ENCODE measurements around the gene LIPI.
"Not testable (repeated sequence)": the region's sequence is repeated elsewhere in the genome, so short reads cannot be mapped to it uniquely, and the experiment has no call there.

Gene LIPI

GRCh38 chr21:14092834-14093560 lies 117.8 kb downstream of the LIPI start:
- Histone ChIP-seq H3K9me2 (ENCODE audit: low read depth, low read length) (no peaks in the 10 kb centered on the region), H2AFZ (ENCODE audit: low read length) (no peak overlapping the region), H3K4me1 (ENCODE audit: insufficient read depth, low read length, severe bottlenecking) (no peaks in the 10 kb centered on the region), H3K9me3 (ENCODE audit: low read length) (no peaks in the 10 kb centered on the region), H3F3A (ENCODE audit: insufficient read depth, low read length) (no peaks in the 10 kb centered on the region), H3K36me3 (ENCODE audit: insufficient read depth, low read length) (no peaks in the 10 kb centered on the region; the same call in 1 of the 2 replicates), H4K20me1 (ENCODE audit: insufficient read depth, low read length) (no peaks in the 10 kb centered on the region), H3K27me3 (ENCODE audit: insufficient read depth, low read length) (no peaks in the 10 kb centered on the region), H3K4me2 (ENCODE audit: low read length) (no peak overlapping the region), H3K9ac (ENCODE audit: low read length) (no peak overlapping the region), H3K27ac (ENCODE audit: low read depth, low read length, poor library complexity, severe bottlenecking) (no peak overlapping the region), H3K79me2 (ENCODE audit: insufficient read depth, low read length) (no peaks in the 10 kb centered on the region), H3K4me3 (ENCODE audit: low read depth, low read length, poor library complexity, severe bottlenecking) (no peak overlapping the region)
- TF ChIP-seq, protein P1, sequence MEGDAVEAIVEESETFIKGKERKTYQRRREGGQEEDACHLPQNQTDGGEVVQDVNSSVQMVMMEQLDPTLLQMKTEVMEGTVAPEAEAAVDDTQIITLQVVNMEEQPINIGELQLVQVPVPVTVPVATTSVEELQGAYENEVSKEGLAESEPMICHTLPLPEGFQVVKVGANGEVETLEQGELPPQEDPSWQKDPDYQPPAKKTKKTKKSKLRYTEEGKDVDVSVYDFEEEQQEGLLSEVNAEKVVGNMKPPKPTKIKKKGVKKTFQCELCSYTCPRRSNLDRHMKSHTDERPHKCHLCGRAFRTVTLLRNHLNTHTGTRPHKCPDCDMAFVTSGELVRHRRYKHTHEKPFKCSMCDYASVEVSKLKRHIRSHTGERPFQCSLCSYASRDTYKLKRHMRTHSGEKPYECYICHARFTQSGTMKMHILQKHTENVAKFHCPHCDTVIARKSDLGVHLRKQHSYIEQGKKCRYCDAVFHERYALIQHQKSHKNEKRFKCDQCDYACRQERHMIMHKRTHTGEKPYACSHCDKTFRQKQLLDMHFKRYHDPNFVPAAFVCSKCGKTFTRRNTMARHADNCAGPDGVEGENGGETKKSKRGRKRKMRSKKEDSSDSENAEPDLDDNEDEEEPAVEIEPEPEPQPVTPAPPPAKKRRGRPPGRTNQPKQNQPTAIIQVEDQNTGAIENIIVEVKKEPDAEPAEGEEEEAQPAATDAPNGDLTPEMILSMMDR (IDR thresholded peaks at IDR 0.05; ENCODE audit: low read length) = no peak
- no peak for TF ChIP-seq EZH2 (IDR thresholded peaks at IDR 0.05; ENCODE audit: borderline replicate concordance, low read length)

GRCh38 chr21:14090184-14090583 lies 120.6 kb downstream of the LIPI start:
- not testable (repeated sequence) for H3F3A ChIP-seq (ENCODE audit: insufficient read depth, low read length); H3K79me2 ChIP-seq (ENCODE audit: insufficient read depth, low read length); H2AFZ ChIP-seq (ENCODE audit: low read length); H3K4me1 ChIP-seq (ENCODE audit: insufficient read depth, low read length, severe bottlenecking); H4K20me1 ChIP-seq (ENCODE audit: insufficient read depth, low read length); H3K36me3 ChIP-seq (ENCODE audit: insufficient read depth, low read length); H3K4me2 ChIP-seq (ENCODE audit: low read length); H3K4me3 ChIP-seq (ENCODE audit: low read depth, low read length, poor library complexity, severe bottlenecking); H3K9me2 ChIP-seq (ENCODE audit: low read depth, low read length); H3K27ac ChIP-seq (ENCODE audit: low read depth, low read length, poor library complexity, severe bottlenecking); H3K27me3 ChIP-seq (ENCODE audit: insufficient read depth, low read length); H3K9me3 ChIP-seq (ENCODE audit: low read length); H3K9ac ChIP-seq (ENCODE audit: low read length)

GRCh38 chr21:14088391-14088790 lies 122.4 kb downstream of the LIPI start:
- Histone ChIP-seq H4K20me1 (ENCODE audit: insufficient read depth, low read length) (no peaks in the 10 kb centered on the region), H3K9ac (ENCODE audit: low read length) (no peak overlapping the region), H3K4me2 (ENCODE audit: low read length) (no peak overlapping the region), H3K79me2 (ENCODE audit: insufficient read depth, low read length) (no peaks in the 10 kb centered on the region), H3K36me3 (ENCODE audit: insufficient read depth, low read length) (no peaks in the 10 kb centered on the region; the same call in 1 of the 2 replicates), H3K27me3 (ENCODE audit: insufficient read depth, low read length) (no peaks in the 10 kb centered on the region), H3K4me3 (ENCODE audit: low read depth, low read length, poor library complexity, severe bottlenecking) (no peak overlapping the region), H3F3A (ENCODE audit: insufficient read depth, low read length) (no peaks in the 10 kb centered on the region), H3K9me2 (ENCODE audit: low read depth, low read length) (no peaks in the 10 kb centered on the region), H3K27ac (ENCODE audit: low read depth, low read length, poor library complexity, severe bottlenecking) (no peak overlapping the region), H2AFZ (ENCODE audit: low read length) (no peak overlapping the region), H3K9me3 (ENCODE audit: low read length) (no peaks in the 10 kb centered on the region), H3K4me1 (ENCODE audit: insufficient read depth, low read length, severe bottlenecking) (no peaks in the 10 kb centered on the region)
- no peak for TF ChIP-seq EZH2 (IDR thresholded peaks at IDR 0.05; ENCODE audit: borderline replicate concordance, low read length)
- TF ChIP-seq, protein P1 (IDR thresholded peaks at IDR 0.05; ENCODE audit: low read length) = no peak

- no peak overlapping the region for H3K4me2 ChIP-seq (ENCODE audit: low read length)
- no peaks in the 10 kb centered on the region for H3K27me3 ChIP-seq (ENCODE audit: insufficient read depth, low read length)
- H3K36me3 ChIP-seq (ENCODE audit: insufficient read depth, low read length) = no peaks in the 10 kb centered on the region
- no peak overlapping the region for H3K9ac ChIP-seq (ENCODE audit: low read length)
- no peaks in the 10 kb centered on the region for H3K79me2 ChIP-seq (ENCODE audit: insufficient read depth, low read length)
- no peak for TF ChIP-seq EZH2 (IDR thresholded peaks at IDR 0.05; ENCODE audit: borderline replicate concordance, low read length)
- TF ChIP-seq, protein P1 (IDR thresholded peaks at IDR 0.05; ENCODE audit: low read length) = no peak
- H2AFZ ChIP-seq (ENCODE audit: low read length) = no peak overlapping the region
- H3K4me3 ChIP-seq (ENCODE audit: low read depth, low read length, poor library complexity, severe bottlenecking) = no peak overlapping the region
- no peaks in the 10 kb centered on the region for H4K20me1 ChIP-seq (ENCODE audit: insufficient read depth, low read length)
- no peaks in the 10 kb centered on the region for H3K9me3 ChIP-seq (ENCODE audit: low read length)
- H3K9me2 ChIP-seq (ENCODE audit: low read depth, low read length) = no peaks in the 10 kb centered on the region
- no peak overlapping the region for H3K27ac ChIP-seq (ENCODE audit: low read depth, low read length, poor library complexity, severe bottlenecking)
- H3K4me1 ChIP-seq (ENCODE audit: insufficient read depth, low read length, severe bottlenecking) = no peaks in the 10 kb centered on the region
- no peaks in the 10 kb centered on the region for H3F3A ChIP-seq (ENCODE audit: insufficient read depth, low read length)
Observed at GRCh38 chr21:14086553-14086952, 124.2 kb downstream of the LIPI start.

Data from OCI-LY1 (cell line).